Neural progenitor cell (in vitro differentiated cells): ENCODE results near the gene TMEM39A.

ENCODE experiments used
- CTCF ChIP-seq: fragments of 200-600 bp; sonication (generic); IDR thresholded peaks from 2 replicates; pipeline ENCODE4 v1.5.1; 2017; ENCODE audit warnings: antibody characterized with exemption, mild to moderate bottlenecking
- EZH2 ChIP-seq: fragments of 200-600 bp; sonication (generic); IDR thresholded peaks from 2 replicates; pipeline ENCODE4 v1.6.1; 2017; ENCODE audit warnings: antibody characterized with exemption, mild to moderate bottlenecking, moderate library complexity
- EZH2phosphoT487 ChIP-seq: fragments of 200-600 bp; sonication (generic); IDR thresholded peaks from 2 replicates; pipeline ENCODE4 v1.6.1; 2017; ENCODE audit warnings: antibody characterized with exemption

- TF ChIP-seq CTCF (no peak), EZH2 (no peak), EZH2phosphoT487 (no peak)
Measured at GRCh38 chr3:119418641-119419040, 44.8 kb downstream of the TMEM39A start.
